GM23338 (cell line): Measurements from ENCODE around the gene SAPCD1. TPM values are rescaled to one million over a fixed set of nuclear protein-coding genes. Genes with fewer than 3 reads are reported as not detected.

ENCODE experiments used
- ATAC-seq: fragments of 200-7000 bp; cut with Tn5 transposase; 3 replicates; pipeline ENCODE4 v1.9.1; 2020
- DNase-seq: peaks from one replicate; pipeline ENCODE4 v3.0.0-alpha.2; 2015; ENCODE audit warnings: low spot score
- H2AFZ ChIP-seq: fragments of 200-600 bp; sonication (generic); 2 replicates; pipeline ENCODE4 v1.8.0; 2016; ENCODE audit warnings: antibody characterized with exemption, mild to moderate bottlenecking, moderate library complexity
- H3F3A ChIP-seq: fragments of 200-600 bp; sonication (generic); replicated peaks from 2 replicates; pipeline ENCODE4 v1.8.0; 2017; ENCODE audit warnings: antibody characterized with exemption, mixed run types, low read depth
- H3K27ac ChIP-seq: fragments of 200-600 bp; sonication (generic); 2 replicates; pipeline ENCODE4 v1.6.1; 2016; ENCODE audit warnings: low read depth
- H3K27me3 ChIP-seq: fragments of 200-600 bp; sonication (generic); 2 replicates; pipeline ENCODE4 v1.8.0; 2016; ENCODE audit warnings: mild to moderate bottlenecking, mixed run types, moderate library complexity; ENCODE audit not compliant: insufficient read depth
- H3K36me3 ChIP-seq: fragments of 200-600 bp; sonication (generic); 2 replicates; pipeline ENCODE4 v1.8.0; 2016; ENCODE audit warnings: mild to moderate bottlenecking; ENCODE audit not compliant: insufficient read depth
- H3K4me1 ChIP-seq: fragments of 200-600 bp; sonication (generic); 2 replicates; pipeline ENCODE4 v1.8.0; 2016; ENCODE audit warnings: mild to moderate bottlenecking, moderate library complexity; ENCODE audit not compliant: insufficient read depth
- H3K4me2 ChIP-seq: fragments of 200-600 bp; sonication (generic); 2 replicates; pipeline ENCODE4 v1.7.1; 2017; ENCODE audit warnings: mixed run types
- H3K4me3 ChIP-seq: fragments of 200-600 bp; sonication (generic); 2 replicates; pipeline ENCODE4 v1.6.1; 2016; ENCODE audit warnings: mixed run types
- H3K79me2 ChIP-seq: fragments of 200-600 bp; sonication (generic); replicated peaks from 2 replicates; pipeline ENCODE4 v1.8.0; 2017; ENCODE audit warnings: mild to moderate bottlenecking; ENCODE audit not compliant: insufficient read depth
- H3K9me2 ChIP-seq: fragments of 200-600 bp; sonication (generic); 2 replicates; pipeline ENCODE4 v1.8.0; 2017; ENCODE audit not compliant: insufficient read depth
- H4K20me1 ChIP-seq: fragments of 200-600 bp; sonication (generic); replicated peaks from 2 replicates; pipeline ENCODE4 v1.8.0; 2017; ENCODE audit warnings: mild to moderate bottlenecking; ENCODE audit not compliant: insufficient read depth
- H3K27ac Mint-ChIP-seq: 2 replicates; pipeline ENCODE4 v1.8.0; 2020; ENCODE audit warnings: inconsistent platforms, mild to moderate bottlenecking, moderate library complexity, mixed read lengths
- H3K27me3 Mint-ChIP-seq: 3 replicates; pipeline ENCODE4 v1.8.0; 2022; ENCODE audit warnings: low read depth, mild to moderate bottlenecking, moderate library complexity, mixed read lengths, inconsistent platforms; ENCODE audit not compliant: insufficient read depth, poor library complexity
- H3K36me3 Mint-ChIP-seq: 3 replicates; pipeline ENCODE4 v1.8.0; 2021; ENCODE audit warnings: low read depth, mild to moderate bottlenecking, inconsistent platforms, moderate library complexity, mixed read lengths
- H3K4me1 Mint-ChIP-seq: 3 replicates; pipeline ENCODE4 v1.8.0; 2020; ENCODE audit warnings: mild to moderate bottlenecking, inconsistent platforms, mixed read lengths
- H3K4me3 Mint-ChIP-seq: 3 replicates; pipeline ENCODE4 v1.8.0; 2021; ENCODE audit warnings: moderate library complexity, mild to moderate bottlenecking, inconsistent platforms, mixed read lengths
- H3K9me3 Mint-ChIP-seq: 3 replicates; pipeline ENCODE4 v1.8.0; 2020; ENCODE audit warnings: moderate library complexity, mild to moderate bottlenecking, inconsistent platforms, mixed read lengths
- CREB1 ChIP-seq: fragments of 250-450 bp; sonication (Bioruptor Pico); IDR thresholded peaks from 2 replicates; pipeline ENCODE4 v1.5.0; 2020; ENCODE audit warnings: low read depth, mild to moderate bottlenecking, moderate library complexity
- CTCF ChIP-seq, 2 experiments: fragments of 200-600 bp in 1 of 2; sonication (generic) in 1 of 2; conservative IDR thresholded peaks; 2 replicates each; pipeline versions ENCODE4 v1.5.1 to v1.6.1; 2016 to 2017; ENCODE audit warnings: antibody characterized with exemption in 2 of 2, low read depth in 2 of 2, mild to moderate bottlenecking in 2 of 2, moderate library complexity in 1 of 2
- EZH2 ChIP-seq: fragments of 200-600 bp; sonication (generic); IDR thresholded peaks from one replicate; pipeline ENCODE4 v1.8.0; 2017; ENCODE audit warnings: antibody characterized with exemption, mild to moderate bottlenecking, low read depth; ENCODE audit not compliant: unreplicated experiment
- EZH2phosphoT487 ChIP-seq: fragments of 200-600 bp; sonication (generic); IDR thresholded peaks from one replicate; pipeline ENCODE4 v1.8.1; 2018; ENCODE audit warnings: antibody characterized with exemption; ENCODE audit not compliant: unreplicated experiment
- JUNB ChIP-seq: IDR thresholded peaks from one replicate; pipeline ENCODE4 v1.6.1; 2016; ENCODE audit warnings: antibody characterized with exemption; ENCODE audit not compliant: unreplicated experiment
- NANOG ChIP-seq: IDR thresholded peaks from 2 replicates; pipeline ENCODE4 v1.6.1; 2016; ENCODE audit warnings: antibody characterized with exemption, borderline replicate concordance
- POLR2AphosphoS5 ChIP-seq: IDR thresholded peaks from 2 replicates; pipeline ENCODE4 v1.6.1; 2016; ENCODE audit warnings: antibody characterized with exemption, low read depth
- STAT1 ChIP-seq: IDR thresholded peaks from one replicate; pipeline ENCODE4 v1.6.1; 2016; ENCODE audit warnings: antibody characterized with exemption; ENCODE audit not compliant: unreplicated experiment
- ZNF114 ChIP-seq: fragments of 250-450 bp; sonication (Bioruptor Pico); IDR thresholded peaks from 2 replicates; pipeline ENCODE4 v1.5.0; 2020; ENCODE audit warnings: mild to moderate bottlenecking, moderate library complexity
- ZNF331 ChIP-seq: fragments of 250-450 bp; sonication (Bioruptor Pico); IDR thresholded peaks from 2 replicates; pipeline ENCODE4 v1.5.0; 2020; ENCODE audit warnings: low read depth, mild to moderate bottlenecking, moderate library complexity
- polyA plus RNA-seq: library from polyadenylated mRNA; unstranded; fragments of >200 nt; fragmentation: Nextera tagmentation; extraction: Ambion mirVana; gene quantifications from 2 replicates; pipeline ENCODE4 v1.2.1, GENCODE V29; 2016
- total RNA-seq: library from RNA; depleted of rRNA; stranded (reverse); fragments of >200 nt; shearing (Covaris generic); gene quantifications from 2 replicates; pipeline ENCODE4 v1.2.3, GENCODE V29; 2014
- TF ChIP-seq, protein P1 (sequence below): IDR thresholded peaks from 2 replicates; pipeline ENCODE4 v1.6.1; 2016; ENCODE audit warnings: antibody characterized with exemption
- TF ChIP-seq, protein P2 (sequence below): fragments of 250-450 bp; sonication (Bioruptor Pico); IDR thresholded peaks from 2 replicates; pipeline ENCODE4 v1.5.0; 2020; ENCODE audit warnings: mild to moderate bottlenecking, moderate library complexity
- TF ChIP-seq, protein P3 (sequence below): IDR thresholded peaks from one replicate; pipeline ENCODE4 v1.6.1; 2018; ENCODE audit warnings: antibody characterized with exemption; ENCODE audit not compliant: unreplicated experiment

Gene SAPCD1
- total and polyA plus RNA-seq, 2 experiments from 2014 or later: 3.9 to 5.0 TPM

GRCh38 chr6:31758281-31758680, 4.2 kb upstream of the SAPCD1 start:
- H3K27me3 ChIP-seq: no peaks in the 10 kb centered on the region
- H4K20me1 ChIP-seq: 0 out of 2 replicates have a peak, but pooled peaks cover 3% of the 10 kb centered on the region
- no peak overlapping the region for H2AFZ ChIP-seq
- TF ChIP-seq POLR2AphosphoS5: no peak
- TF ChIP-seq, protein P1, sequence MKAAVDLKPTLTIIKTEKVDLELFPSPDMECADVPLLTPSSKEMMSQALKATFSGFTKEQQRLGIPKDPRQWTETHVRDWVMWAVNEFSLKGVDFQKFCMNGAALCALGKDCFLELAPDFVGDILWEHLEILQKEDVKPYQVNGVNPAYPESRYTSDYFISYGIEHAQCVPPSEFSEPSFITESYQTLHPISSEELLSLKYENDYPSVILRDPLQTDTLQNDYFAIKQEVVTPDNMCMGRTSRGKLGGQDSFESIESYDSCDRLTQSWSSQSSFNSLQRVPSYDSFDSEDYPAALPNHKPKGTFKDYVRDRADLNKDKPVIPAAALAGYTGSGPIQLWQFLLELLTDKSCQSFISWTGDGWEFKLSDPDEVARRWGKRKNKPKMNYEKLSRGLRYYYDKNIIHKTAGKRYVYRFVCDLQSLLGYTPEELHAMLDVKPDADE: no peak
- TF ChIP-seq EZH2phosphoT487: no peak
- no peak for TF ChIP-seq NANOG
- TF ChIP-seq CREB1: no peak
- TF ChIP-seq JUNB: no peak
- TF ChIP-seq, protein P2, sequence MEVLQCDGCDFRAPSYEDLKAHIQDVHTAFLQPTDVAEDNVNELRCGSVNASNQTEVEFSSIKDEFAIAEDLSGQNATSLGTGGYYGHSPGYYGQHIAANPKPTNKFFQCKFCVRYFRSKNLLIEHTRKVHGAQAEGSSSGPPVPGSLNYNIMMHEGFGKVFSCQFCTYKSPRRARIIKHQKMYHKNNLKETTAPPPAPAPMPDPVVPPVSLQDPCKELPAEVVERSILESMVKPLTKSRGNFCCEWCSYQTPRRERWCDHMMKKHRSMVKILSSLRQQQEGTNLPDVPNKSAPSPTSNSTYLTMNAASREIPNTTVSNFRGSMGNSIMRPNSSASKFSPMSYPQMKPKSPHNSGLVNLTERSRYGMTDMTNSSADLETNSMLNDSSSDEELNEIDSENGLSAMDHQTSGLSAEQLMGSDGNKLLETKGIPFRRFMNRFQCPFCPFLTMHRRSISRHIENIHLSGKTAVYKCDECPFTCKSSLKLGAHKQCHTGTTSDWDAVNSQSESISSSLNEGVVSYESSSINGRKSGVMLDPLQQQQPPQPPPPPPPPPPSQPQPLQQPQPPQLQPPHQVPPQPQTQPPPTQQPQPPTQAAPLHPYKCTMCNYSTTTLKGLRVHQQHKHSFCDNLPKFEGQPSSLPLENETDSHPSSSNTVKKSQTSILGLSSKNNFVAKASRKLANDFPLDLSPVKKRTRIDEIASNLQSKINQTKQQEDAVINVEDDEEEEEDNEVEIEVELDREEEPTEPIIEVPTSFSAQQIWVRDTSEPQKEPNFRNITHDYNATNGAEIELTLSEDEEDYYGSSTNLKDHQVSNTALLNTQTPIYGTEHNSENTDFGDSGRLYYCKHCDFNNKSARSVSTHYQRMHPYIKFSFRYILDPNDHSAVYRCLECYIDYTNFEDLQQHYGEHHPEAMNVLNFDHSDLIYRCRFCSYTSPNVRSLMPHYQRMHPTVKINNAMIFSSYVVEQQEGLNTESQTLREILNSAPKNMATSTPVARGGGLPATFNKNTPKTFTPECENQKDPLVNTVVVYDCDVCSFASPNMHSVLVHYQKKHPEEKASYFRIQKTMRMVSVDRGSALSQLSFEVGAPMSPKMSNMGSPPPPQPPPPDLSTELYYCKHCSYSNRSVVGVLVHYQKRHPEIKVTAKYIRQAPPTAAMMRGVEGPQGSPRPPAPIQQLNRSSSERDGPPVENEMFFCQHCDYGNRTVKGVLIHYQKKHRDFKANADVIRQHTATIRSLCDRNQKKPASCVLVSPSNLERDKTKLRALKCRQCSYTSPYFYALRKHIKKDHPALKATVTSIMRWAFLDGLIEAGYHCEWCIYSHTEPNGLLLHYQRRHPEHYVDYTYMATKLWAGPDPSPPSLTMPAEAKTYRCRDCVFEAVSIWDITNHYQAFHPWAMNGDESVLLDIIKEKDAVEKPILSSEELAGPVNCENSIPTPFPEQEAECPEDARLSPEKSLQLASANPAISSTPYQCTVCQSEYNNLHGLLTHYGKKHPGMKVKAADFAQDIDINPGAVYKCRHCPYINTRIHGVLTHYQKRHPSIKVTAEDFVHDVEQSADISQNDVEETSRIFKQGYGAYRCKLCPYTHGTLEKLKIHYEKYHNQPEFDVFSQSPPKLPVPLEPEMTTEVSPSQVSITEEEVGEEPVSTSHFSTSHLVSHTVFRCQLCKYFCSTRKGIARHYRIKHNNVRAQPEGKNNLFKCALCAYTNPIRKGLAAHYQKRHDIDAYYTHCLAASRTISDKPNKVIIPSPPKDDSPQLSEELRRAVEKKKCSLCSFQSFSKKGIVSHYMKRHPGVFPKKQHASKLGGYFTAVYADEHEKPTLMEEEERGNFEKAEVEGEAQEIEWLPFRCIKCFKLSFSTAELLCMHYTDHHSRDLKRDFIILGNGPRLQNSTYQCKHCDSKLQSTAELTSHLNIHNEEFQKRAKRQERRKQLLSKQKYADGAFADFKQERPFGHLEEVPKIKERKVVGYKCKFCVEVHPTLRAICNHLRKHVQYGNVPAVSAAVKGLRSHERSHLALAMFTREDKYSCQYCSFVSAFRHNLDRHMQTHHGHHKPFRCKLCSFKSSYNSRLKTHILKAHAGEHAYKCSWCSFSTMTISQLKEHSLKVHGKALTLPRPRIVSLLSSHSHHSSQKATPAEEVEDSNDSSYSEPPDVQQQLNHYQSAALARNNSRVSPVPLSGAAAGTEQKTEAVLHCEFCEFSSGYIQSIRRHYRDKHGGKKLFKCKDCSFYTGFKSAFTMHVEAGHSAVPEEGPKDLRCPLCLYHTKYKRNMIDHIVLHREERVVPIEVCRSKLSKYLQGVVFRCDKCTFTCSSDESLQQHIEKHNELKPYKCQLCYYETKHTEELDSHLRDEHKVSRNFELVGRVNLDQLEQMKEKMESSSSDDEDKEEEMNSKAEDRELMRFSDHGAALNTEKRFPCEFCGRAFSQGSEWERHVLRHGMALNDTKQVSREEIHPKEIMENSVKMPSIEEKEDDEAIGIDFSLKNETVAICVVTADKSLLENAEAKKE (CRISPR knock-in tag): no peak
- TF ChIP-seq ZNF331 (CRISPR knock-in tag): no peak
- TF ChIP-seq, protein P3, sequence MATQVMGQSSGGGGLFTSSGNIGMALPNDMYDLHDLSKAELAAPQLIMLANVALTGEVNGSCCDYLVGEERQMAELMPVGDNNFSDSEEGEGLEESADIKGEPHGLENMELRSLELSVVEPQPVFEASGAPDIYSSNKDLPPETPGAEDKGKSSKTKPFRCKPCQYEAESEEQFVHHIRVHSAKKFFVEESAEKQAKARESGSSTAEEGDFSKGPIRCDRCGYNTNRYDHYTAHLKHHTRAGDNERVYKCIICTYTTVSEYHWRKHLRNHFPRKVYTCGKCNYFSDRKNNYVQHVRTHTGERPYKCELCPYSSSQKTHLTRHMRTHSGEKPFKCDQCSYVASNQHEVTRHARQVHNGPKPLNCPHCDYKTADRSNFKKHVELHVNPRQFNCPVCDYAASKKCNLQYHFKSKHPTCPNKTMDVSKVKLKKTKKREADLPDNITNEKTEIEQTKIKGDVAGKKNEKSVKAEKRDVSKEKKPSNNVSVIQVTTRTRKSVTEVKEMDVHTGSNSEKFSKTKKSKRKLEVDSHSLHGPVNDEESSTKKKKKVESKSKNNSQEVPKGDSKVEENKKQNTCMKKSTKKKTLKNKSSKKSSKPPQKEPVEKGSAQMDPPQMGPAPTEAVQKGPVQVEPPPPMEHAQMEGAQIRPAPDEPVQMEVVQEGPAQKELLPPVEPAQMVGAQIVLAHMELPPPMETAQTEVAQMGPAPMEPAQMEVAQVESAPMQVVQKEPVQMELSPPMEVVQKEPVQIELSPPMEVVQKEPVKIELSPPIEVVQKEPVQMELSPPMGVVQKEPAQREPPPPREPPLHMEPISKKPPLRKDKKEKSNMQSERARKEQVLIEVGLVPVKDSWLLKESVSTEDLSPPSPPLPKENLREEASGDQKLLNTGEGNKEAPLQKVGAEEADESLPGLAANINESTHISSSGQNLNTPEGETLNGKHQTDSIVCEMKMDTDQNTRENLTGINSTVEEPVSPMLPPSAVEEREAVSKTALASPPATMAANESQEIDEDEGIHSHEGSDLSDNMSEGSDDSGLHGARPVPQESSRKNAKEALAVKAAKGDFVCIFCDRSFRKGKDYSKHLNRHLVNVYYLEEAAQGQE: no peak
- TF ChIP-seq ZNF114 (CRISPR knock-in tag): no peak
- no peak for TF ChIP-seq CTCF (conservative IDR thresholded peaks at IDR 0.05; ENCODE audit: low read depth in 2 of 2)
- TF ChIP-seq EZH2: no peak
- TF ChIP-seq STAT1: no peak
- no peak overlapping the region for H3K27ac Mint-ChIP-seq
- peaks cover 7% of the 10 kb centered on the region for H3K27me3 Mint-ChIP-seq
- H3K36me3 Mint-ChIP-seq: peaks cover 22% of the 10 kb centered on the region
- ATAC-seq (no peak), DNase-seq (no peak)
- no peak overlapping the region for H3K4me3 ChIP-seq
- H3F3A ChIP-seq: no peaks in the 10 kb centered on the region
- H3K79me2 ChIP-seq: no peaks in the 10 kb centered on the region
- H3K4me3 Mint-ChIP-seq: no peak overlapping the region
- peaks cover 3% of the 10 kb centered on the region; the same call in 2 of the 3 replicates for H3K4me1 Mint-ChIP-seq
- no peaks in the 10 kb centered on the region; the same call in 2 of the 3 replicates for H3K9me3 Mint-ChIP-seq
- no peaks in the 10 kb centered on the region for H3K9me2 ChIP-seq
- H3K4me1 ChIP-seq: 0 out of 2 replicates have a peak, but pooled peaks cover 1% of the 10 kb centered on the region
- no peaks in the 10 kb centered on the region for H3K36me3 ChIP-seq
- no peak overlapping the region for H3K4me2 ChIP-seq
- no peak overlapping the region for H3K27ac ChIP-seq
